Epithelial cell of proximal tubule (primary cell): ENCODE data around the gene DHRSX. TPM values are rescaled to one million over a fixed set of nuclear protein-coding genes. Genes with fewer than 3 reads are reported as not detected.

Source experiments
- DNase-seq: peaks from one replicate; pipeline ENCODE4 v3.0.0-alpha.2; 2011; ENCODE audit warnings: low read depth
- H3K4me3 ChIP-seq: 2 replicates; pipeline ENCODE4 v1.5.1; 2011; ENCODE audit warnings: low read depth, mild to moderate bottlenecking, low read length
- CTCF ChIP-seq: conservative IDR thresholded peaks from 2 replicates; pipeline ENCODE4 v1.5.1; 2012; ENCODE audit warnings: low read depth, mild to moderate bottlenecking, low read length
- total RNA-seq: library from RNA; depleted of rRNA; stranded (reverse); fragments of >200 nt; gene quantifications from 2 replicates; pipeline ENCODE4 v1.2.3, GENCODE V29; 2015

Gene DHRSX
- total RNA-seq, 1 donor from 2014 or later, result 22.8 TPM

- peak overlapping the region; percentile 82 for H3K4me3 ChIP-seq
- DNase-seq, result peak; percentile 38
- TF ChIP-seq CTCF, result no peak
Observed at GRCh38 chrX:2497961-2498780, 2.6 kb downstream of the DHRSX start.

GRCh38 chrX:2495595-2495994 is 5.2 kb downstream of the DHRSX start:
- no peak overlapping the region for H3K4me3 ChIP-seq
- DNase-seq, result no peak
- no peak for TF ChIP-seq CTCF

GRCh38 chrX:2492531-2493218 is 8.1 kb downstream of the DHRSX start:
- no peak for TF ChIP-seq CTCF
- no peak for DNase-seq
- no peak overlapping the region for H3K4me3 ChIP-seq

GRCh38 chrX:2490634-2491033 is 10.1 kb downstream of the DHRSX start:
- no peak overlapping the region for H3K4me3 ChIP-seq
- DNase-seq, result no peak
- no peak for TF ChIP-seq CTCF

GRCh38 chrX:2489446-2490445 is 11.0 kb downstream of the DHRSX start:
- TF ChIP-seq CTCF, result no peak
- DNase-seq, result no peak
- no peak overlapping the region for H3K4me3 ChIP-seq

GRCh38 chrX:2488621-2489285 is 12.0 kb downstream of the DHRSX start:
- no peak for TF ChIP-seq CTCF
- no peak for DNase-seq
- H3K4me3 ChIP-seq, result no peak overlapping the region
